HG02588 (cell line): ENCODE results near the gene RRP12.
"Not testable (repeated sequence)": the region's sequence is repeated elsewhere in the genome, so short reads cannot be mapped to it uniquely, and the experiment has no call there.

Experiments used
- ATAC-seq: cut with Tn5 transposase; IDR thresholded peaks from one replicate; pipeline ENCODE4 v1.9.1; 2021; ENCODE audit warnings: mild to moderate bottlenecking, moderate library complexity; ENCODE audit not compliant: unreplicated experiment

Gene RRP12, protein sequence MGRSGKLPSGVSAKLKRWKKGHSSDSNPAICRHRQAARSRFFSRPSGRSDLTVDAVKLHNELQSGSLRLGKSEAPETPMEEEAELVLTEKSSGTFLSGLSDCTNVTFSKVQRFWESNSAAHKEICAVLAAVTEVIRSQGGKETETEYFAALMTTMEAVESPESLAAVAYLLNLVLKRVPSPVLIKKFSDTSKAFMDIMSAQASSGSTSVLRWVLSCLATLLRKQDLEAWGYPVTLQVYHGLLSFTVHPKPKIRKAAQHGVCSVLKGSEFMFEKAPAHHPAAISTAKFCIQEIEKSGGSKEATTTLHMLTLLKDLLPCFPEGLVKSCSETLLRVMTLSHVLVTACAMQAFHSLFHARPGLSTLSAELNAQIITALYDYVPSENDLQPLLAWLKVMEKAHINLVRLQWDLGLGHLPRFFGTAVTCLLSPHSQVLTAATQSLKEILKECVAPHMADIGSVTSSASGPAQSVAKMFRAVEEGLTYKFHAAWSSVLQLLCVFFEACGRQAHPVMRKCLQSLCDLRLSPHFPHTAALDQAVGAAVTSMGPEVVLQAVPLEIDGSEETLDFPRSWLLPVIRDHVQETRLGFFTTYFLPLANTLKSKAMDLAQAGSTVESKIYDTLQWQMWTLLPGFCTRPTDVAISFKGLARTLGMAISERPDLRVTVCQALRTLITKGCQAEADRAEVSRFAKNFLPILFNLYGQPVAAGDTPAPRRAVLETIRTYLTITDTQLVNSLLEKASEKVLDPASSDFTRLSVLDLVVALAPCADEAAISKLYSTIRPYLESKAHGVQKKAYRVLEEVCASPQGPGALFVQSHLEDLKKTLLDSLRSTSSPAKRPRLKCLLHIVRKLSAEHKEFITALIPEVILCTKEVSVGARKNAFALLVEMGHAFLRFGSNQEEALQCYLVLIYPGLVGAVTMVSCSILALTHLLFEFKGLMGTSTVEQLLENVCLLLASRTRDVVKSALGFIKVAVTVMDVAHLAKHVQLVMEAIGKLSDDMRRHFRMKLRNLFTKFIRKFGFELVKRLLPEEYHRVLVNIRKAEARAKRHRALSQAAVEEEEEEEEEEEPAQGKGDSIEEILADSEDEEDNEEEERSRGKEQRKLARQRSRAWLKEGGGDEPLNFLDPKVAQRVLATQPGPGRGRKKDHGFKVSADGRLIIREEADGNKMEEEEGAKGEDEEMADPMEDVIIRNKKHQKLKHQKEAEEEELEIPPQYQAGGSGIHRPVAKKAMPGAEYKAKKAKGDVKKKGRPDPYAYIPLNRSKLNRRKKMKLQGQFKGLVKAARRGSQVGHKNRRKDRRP (N-terminal part only)

DNA sequence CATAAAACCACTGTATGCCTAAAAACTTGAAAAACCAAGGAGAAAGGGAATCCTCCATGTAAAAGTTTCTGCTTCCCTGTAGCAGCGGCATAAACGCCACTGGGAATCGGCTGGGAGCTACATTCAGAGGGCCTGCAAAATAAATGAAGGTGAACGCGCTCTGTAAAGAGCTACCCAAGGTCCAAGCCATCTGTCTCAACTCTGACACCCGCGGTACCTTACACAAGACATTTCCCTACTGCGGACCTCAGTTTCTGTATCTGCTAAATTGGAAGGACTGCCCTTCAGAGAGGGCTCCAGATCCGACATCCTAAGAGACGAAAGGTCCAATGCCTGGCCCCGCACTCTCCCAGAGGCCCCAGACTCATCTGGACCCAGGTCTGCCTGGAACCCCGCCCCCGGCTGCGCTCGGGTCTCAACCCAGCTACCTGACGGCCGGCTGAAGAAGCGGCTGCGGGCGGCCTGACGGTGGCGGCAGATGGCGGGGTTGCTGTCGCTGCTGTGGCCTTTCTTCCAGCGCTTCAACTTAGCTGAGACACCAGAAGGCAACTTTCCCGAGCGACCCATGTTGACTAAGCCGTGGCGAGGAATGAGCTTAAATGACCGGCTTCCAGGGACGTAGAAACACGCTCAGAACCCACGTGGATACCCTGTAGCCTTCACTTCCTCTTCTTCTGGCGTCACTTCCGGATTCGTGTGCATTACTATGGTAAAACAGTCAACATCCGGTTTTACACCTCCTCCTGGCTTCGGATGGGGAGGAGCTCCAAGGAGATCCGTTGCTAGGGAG is at the start of gene RRP12:
RRP12 (minus strand) TSS at position 676 of the 790 bp plus-strand sequence; CDS start at position 567, 109 bp downstream.
- ATAC-seq = peak; percentile 98

DNA sequence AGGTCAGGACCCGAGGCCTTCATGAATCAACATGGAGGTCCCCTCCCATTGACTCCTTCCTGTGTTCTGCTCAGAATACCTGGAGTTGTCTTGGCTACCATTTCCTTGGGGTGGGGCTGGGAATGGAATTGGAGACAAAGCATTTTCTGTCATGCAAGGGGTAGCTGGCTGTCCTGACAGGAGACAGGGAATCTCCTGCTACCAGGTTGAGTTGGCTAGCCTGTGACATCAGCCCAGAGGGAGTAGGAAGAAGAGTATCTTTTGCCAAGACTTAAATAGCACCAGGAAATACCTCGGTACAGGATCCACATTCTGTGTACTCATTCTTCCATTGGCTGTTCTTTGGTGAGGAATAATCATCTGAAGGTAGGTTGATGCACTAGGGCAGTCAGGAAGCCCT is 49.7 kb upstream of the RRP12 start:
- no peak for ATAC-seq

DNA sequence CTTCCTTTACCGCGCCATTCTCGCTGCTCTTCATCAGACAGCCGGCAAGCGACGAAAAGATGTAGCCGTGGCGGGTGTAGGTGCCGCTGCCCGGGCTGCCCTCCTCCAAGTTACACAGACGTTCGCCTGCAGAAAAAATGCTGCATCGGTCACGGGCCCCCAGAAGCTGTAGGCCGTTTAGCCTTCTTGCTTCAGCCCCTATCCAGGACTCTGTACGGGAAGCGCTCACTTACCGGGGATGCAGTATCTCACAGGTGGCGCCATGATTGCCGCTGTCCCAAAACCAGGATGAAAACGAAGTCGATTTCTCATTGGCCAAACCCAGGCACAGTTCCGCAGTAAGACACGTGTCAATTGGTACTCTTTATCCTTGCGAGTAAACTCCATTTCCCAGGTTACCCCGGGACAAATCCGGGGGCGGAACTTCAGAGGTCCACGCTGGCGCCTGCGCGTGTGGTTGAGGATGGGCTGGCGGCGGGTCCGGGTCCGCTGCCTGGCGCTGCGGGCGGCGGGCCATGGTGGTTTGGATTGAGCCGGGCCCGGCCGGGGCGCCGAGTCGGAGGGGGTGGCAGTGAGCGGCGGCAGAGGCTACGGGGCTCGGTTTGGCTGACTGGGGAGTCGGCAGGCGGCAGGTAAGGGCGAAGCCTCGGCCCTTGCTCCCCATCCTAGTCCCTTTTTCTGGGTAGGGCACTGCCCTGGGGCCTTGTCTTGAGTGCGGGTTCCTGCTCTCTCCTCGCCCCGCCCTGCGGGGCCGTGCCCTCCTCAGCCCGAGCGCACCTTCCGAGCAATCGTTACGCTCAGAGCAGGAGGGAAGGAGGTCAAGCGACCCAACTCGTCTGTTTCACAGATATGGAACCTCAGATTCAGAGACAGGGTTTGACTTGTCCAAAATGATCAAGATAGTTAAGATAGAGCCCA is 44.8 kb upstream of the RRP12 start, which contains the start of the genes EXOSC1 and ZDHHC16:
EXOSC1 (minus strand) TSS at position 285 of the 918 bp plus-strand sequence; CDS start at position 264, 21 bp downstream.
ZDHHC16 (plus strand) TSS at position 454 of the 918 bp plus-strand sequence. CDS start 5,501 bp downstream, outside the sequence.
- ATAC-seq = peak; percentile 94

DNA sequence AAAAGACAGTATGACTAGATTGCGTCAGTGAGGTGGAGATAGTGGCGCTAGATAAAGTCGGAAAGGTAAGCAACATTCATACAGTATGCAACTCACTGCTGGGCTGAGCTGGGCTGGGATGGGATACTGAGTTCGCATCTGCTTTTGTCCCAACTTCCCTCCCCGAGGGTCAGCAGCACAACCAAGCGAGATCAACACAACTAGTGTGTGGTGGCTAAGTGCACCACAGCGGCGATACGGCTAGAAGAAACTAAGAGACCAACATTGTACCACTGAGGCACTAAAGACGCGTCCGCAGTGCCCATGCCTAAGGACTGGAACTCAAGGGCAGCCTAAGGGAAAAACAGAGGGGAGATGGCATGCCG is 44.2 kb upstream of the RRP12 start:
- no peak for ATAC-seq

DNA sequence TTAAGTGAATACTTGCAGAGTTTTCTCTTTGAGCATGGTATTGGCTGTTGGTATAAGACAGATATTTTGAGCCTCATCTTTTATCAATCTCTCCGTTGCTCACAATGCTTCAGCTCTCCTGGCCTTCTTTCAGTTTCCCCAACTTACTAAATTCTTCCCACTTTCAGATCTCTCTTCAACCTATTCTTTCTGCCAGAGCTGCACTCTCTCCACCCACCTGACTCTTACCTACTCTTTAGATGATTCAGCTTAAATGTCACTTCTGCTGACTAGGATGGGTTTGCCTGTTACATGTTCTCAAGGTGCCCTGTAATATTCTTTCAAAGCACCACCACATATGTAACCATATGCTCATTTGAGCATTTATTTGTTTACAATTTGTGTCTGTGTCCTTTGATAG is 43.1 kb upstream of the RRP12 start:
- no peak for ATAC-seq

DNA sequence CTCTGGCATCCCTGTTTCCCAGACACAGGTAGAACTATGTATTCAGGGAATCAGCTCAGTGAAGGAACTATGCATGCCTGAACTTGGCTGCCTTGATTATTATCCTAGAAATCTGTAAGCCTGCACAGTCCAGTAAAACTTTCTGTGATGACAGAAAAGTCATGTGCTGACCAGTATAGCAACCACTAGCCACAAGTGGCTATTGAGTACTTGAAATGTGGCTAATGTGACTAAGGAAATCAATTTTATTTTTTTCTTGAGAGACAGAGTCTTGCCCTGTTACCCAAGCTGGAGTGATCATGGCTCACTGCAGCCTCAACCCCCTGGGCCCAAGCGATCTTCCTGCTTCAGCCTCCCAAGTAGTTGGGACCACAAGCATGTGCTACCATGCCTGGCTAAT is 41.1 kb upstream of the RRP12 start:
- no peak for ATAC-seq

DNA sequence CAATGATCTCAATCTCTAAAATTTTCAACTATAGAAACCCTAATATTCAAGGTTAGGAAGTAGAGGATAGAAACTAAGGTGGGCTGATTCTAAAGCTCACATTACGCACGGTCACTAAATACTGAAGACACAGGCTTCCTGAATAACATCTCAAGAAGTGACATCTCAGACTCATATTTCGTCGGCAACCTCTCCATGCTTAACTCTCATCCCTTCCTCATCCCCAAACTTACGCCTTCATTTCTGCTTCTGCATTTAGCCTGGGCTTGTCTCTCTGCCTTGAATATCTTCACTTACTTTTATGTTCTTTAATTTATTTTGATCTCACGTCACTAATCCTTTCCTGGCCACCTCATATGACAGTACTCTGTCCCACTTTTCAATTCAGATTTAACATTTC is 34.1 kb upstream of the RRP12 start:
- no peak for ATAC-seq

DNA sequence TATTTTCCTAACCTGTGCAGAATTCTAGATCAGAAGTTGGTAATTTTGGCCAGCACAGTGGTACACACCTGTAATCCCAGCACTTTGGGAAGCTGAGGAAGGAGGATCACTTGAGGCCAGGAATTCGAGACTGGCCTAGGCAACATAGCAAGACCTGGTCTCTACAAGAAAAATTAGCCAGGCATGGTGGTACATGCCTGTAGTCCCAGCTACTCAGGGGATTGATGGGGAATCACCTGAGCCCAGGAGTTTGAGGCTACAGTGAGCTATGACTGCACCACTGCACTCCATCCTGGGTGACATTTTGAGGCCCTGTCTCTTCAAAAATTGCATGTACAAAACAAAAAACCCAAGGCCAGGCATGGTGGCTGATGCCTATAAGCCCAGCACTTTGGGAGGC is 33.4 kb upstream of the RRP12 start:
- ATAC-seq = no peak

DNA sequence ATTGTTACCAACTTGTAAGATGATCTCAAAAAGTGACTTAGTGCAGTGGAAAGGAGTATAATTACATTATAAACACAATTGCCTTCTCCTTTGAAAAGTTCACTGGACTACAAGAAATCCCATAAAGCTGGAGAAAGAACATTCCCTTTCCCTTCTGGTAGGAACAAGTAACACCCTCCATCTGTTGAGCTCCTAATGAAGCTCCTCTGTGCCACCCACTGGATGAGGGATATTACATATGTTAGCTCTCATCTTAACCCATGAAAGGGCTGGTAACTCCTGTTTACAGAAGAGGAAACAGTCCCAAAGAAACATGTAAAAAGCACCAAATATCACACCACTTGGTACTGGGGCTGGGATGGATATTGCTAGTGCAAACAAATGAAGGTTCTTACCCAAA is 32.9 kb upstream of the RRP12 start:
- no peak for ATAC-seq

DNA sequence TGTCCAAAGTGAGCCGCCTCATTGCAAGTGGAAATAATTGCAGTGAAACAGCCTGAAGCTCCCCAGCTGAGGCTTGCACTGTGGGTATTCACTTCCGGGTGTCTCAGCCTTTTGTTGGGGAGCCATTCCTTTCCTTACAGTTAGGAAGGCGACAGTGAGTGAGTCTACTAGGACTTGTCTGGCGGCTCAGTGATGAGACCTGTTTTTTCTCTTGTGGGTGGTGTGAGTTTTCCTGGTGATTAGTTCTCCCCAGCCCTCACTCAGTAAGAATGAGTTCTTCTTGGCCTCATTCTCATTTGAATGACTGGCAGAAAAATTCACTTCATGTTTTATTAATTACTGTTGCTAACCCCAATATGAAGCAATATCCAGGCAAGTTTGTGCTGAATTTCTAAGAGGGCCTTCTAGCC is 27.4 kb upstream of the RRP12 start:
- ATAC-seq = no peak

DNA sequence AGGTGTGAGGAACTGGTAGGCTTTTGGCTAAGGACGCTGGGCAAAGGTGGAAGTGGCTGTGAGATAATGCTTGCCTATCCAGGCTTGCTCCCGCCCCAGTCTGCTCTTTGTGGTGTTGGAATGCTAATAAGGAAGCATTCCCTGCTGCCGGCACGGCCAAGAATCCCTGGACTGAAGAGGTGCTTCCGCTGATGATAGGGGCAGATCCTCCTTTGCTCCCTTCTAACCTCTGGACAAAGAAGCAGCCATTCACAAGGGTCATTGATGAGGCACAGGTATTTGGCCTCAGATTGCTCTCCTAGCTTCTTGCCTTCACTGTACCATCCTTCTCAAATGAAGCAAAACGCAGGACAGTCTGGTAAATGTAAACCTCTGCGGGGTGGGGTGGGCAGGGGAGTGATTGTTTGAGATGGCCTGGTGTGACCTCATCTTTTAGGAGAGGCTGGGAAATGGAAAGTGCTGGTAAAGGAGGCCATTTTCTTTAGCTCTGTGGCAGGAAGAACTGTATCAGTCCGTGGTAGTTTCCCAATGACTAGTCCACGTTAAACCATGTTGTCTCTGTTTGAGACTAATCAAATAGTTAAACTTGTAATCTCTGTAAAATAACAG is 26.5 kb upstream of the RRP12 start:
- ATAC-seq = no peak

DNA sequence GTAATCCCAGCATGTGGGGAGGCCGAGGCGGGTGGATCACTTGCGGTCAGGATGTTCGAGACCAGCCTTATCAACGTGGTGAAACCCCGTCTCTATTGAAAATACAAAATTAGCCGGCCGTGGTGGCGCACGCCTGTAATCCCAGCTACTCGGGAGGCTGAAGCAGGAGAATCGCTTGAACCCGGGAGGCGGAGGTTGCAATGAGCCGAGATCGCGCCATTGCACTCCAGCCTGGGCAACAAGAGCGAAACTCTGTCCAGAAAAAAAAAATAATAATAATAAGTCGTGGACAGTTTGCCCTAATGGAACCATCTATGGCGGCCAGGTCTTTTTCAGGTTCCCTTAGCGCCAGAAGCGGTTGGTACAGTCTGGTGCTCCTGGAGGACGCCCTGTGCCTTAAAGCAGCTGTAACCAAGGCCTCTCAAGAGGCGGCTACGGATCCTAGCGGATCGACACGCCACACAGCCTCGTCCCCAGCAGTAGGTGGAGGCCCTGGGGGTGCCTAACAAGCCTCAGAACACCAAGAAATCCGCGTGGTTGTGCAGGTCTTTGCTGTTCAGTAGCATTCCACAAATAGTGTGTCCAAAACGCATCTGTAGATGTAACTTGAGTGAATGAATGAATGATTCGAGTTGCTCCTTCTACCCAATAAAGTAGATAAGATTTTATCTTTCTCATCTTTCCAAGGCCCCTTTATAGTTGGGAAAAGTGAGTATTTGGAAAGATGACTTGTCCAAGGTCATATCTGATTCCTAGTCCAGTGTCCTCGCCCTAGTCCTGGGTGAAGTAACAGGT is 25.8 kb upstream of the RRP12 start:
- ATAC-seq = no peak

DNA sequence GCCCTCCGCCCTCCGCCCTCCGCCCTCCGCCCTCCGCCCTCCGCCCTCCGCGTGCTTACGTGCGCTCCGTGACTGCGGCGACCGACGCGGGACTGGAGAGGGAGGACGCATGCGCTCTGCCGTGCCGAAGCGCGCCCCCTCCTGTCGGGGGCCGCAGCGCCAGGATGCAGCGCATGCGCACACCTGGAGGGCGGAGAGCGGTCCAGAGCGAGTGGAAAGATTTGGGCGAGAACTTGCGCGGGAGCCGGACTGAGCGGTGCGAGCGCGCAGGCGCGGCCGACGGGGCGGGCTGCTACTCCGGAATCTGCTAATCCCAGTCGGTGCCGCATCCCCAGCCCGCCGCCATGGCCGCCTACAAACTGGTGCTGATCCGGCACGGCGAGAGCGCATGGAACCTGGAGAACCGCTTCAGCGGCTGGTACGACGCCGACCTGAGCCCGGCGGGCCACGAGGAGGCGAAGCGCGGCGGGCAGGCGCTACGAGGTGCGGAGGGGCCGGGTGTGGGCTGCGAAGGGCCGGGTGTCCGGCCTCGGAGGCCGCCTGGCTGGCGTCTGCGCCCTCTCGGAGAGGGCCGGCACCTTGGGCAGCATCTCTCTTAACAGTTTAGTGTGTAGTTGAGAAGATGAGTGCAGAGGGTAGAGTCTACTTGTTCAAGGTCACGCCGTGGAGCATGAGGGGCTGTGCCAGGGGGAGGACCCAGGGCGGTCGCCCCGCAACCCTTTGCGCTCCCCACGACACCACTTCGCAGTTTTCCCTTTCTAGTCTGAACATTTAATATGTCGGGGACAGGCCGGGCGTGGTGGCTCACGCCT is 25.0 kb upstream of the RRP12 start, which contains the start of gene PGAM1:
PGAM1 (plus strand) TSS at position 228 of the 812 bp plus-strand sequence; CDS start at position 345, 117 bp downstream.
- peak; percentile 83 for ATAC-seq

DNA sequence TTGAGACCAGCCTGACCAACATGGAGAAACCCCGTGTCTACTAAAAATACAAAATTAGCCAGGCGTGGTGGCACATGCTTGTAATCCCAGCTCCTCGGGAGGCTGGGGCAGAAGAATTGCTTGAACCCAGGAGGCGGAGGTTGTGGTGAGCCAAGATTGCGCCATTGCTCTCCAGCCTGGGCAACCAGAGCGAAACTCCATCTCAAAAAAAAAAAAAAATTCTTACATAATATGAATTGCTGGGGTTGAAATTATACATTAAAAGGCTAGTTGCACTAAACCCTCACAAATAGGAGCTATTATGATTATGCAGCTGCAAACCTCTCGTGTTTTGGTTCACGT is 22.6 kb upstream of the RRP12 start:
- ATAC-seq = not testable (repeated sequence)

DNA sequence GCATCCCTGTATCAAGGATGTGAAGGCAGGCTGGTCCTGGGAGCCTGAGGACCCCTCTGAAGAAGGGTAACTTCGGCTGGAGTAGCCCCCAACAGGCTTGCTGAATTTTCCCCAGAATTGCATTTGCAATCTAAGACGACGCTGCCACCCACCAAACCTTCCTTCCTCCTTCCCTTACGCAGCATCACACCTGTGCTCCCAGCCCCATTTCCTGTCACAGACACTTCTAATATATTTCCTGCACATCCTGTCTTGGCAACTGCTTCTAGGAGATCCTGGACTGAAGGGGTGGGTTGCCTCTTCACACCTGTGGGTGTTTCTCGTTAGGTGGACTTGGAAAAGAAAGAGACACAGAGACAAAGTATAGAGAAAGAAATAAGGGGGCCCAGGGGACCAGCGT is 15.4 kb upstream of the RRP12 start:
- ATAC-seq = no peak

DNA sequence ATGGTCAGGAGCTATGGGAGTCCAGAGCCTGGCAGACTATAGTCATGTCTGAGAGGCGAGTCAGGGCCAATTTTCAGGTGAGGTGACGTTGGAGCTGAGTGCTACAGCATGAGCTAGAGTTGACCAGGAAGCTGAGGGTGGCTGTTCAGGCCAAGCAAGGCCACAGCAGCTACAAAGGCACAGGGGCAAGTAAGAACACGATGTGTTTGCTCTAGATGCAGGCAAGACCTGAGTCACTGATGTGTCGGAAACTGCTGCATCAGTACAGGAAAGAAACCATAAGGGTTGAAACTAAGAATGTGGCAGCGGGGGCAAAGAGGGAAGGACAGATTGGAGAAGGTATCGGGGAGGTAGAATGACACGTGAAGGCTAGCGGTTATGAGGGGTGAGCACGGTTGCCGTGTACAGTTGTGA is 11.8 kb upstream of the RRP12 start:
- no peak for ATAC-seq

DNA sequence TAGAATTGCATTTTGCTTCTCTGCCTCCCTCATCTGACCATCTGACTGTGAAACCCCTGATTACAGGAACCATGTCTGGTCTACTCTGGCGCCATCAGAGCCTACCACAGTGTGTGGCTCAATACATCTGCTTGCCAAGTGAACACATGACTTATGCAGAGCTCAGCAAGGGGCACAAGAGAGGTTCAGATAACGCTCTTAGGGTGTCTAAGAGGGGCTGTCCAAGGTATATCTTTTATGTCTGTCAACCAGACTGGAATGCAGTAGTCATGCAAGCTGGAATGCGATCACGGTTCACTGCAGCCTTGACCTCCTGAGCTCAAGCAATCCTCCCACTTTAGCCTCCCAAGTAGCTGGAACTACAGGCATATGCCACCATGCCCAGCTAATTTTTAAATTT is 10.3 kb upstream of the RRP12 start:
- ATAC-seq = no peak
